GM12892 (cell line): Measurements from ENCODE around the gene LEKR1.

Source experiments
- DNase-seq: peaks from one replicate; pipeline ENCODE4 v3.0.0; 2011; ENCODE audit not compliant: insufficient read length
- FAIRE-seq: peaks from 2 replicates; lab custom pipeline; 2011; peaks lifted over from hg19 to GRCh38; lab: Jason Lieb, UNC
- POLR2A ChIP-seq: IDR thresholded peaks from 2 replicates; pipeline ENCODE4 v1.6.1; 2011; ENCODE audit warnings: low read depth, low read length, control low read depth
- POLR2AphosphoS5 ChIP-seq: IDR thresholded peaks from 2 replicates; pipeline ENCODE4 v1.6.1; 2011; ENCODE audit warnings: low read depth, low read length, control low read depth
- TAF1 ChIP-seq: IDR thresholded peaks from 2 replicates; pipeline ENCODE4 v1.6.1; 2011; ENCODE audit warnings: low read depth, mild to moderate bottlenecking, control low read depth, low read length, borderline replicate concordance

The LEKR1 gene

GRCh38 chr3:157087373-157087772 is 261.2 kb downstream of the LEKR1 start:
- no peak for DNase-seq
- FAIRE-seq = no peak
- TF ChIP-seq POLR2AphosphoS5 (no peak), POLR2A (no peak), TAF1 (no peak)

GRCh38 chr3:157087780-157088600 is 261.8 kb downstream of the LEKR1 start:
- DNase-seq (no peak), FAIRE-seq (peak; percentile 27)
- no peak for TF ChIP-seq POLR2A
- TF ChIP-seq POLR2AphosphoS5 = no peak; the same call in 1 of the 2 replicates
- TF ChIP-seq TAF1 = no peak

GRCh38 chr3:157088601-157089454 is 262.7 kb downstream of the LEKR1 start:
- peak; percentile 98 for FAIRE-seq
- DNase-seq = peak; percentile 88
- peak; percentile 70 for TF ChIP-seq TAF1
- peak; percentile 68 for TF ChIP-seq POLR2AphosphoS5
- TF ChIP-seq POLR2A = peak; percentile 73

- TF ChIP-seq TAF1 (peak; percentile 48; the same call in 1 of the 2 replicates), POLR2AphosphoS5 (no peak), POLR2A (0 out of 2 replicates have a peak, but pooled peaks have one; percentile 18)
- DNase-seq = no peak
- FAIRE-seq = no peak
Measured at GRCh38 chr3:157089455-157090221, 263.5 kb downstream of the LEKR1 start.

GRCh38 chr3:157091083-157091833 is 265.1 kb downstream of the LEKR1 start:
- DNase-seq = no peak
- no peak for FAIRE-seq
- no peak for TF ChIP-seq POLR2A
- no peak for TF ChIP-seq POLR2AphosphoS5
- no peak for TF ChIP-seq TAF1

- no peak for FAIRE-seq
- no peak for TF ChIP-seq POLR2AphosphoS5
- TF ChIP-seq TAF1 = no peak
- no peak for TF ChIP-seq POLR2A
- no peak for DNase-seq
Measured at GRCh38 chr3:157092230-157092629, 266.1 kb downstream of the LEKR1 start.

- FAIRE-seq (no peak), DNase-seq (no peak)
- no peak for TF ChIP-seq TAF1
- TF ChIP-seq POLR2AphosphoS5 = no peak
- no peak for TF ChIP-seq POLR2A
Measured at GRCh38 chr3:157093096-157093495, 266.9 kb downstream of the LEKR1 start.

- no peak for TF ChIP-seq POLR2A
- TF ChIP-seq TAF1 = no peak
- TF ChIP-seq POLR2AphosphoS5 = no peak
- no peak for DNase-seq
- no peak for FAIRE-seq
Measured at GRCh38 chr3:157094301-157094700, 268.1 kb downstream of the LEKR1 start.

- FAIRE-seq (no peak), DNase-seq (no peak)
- TF ChIP-seq TAF1 (no peak), POLR2AphosphoS5 (no peak), POLR2A (no peak)
Measured at GRCh38 chr3:157094751-157095480, 268.8 kb downstream of the LEKR1 start.
